Measurements from ENCODE around the gene DIS3L2. TPM values are rescaled to one million over a fixed set of nuclear protein-coding genes. Genes with fewer than 3 reads are reported as not detected.

DIS3L2 gene, protein sequence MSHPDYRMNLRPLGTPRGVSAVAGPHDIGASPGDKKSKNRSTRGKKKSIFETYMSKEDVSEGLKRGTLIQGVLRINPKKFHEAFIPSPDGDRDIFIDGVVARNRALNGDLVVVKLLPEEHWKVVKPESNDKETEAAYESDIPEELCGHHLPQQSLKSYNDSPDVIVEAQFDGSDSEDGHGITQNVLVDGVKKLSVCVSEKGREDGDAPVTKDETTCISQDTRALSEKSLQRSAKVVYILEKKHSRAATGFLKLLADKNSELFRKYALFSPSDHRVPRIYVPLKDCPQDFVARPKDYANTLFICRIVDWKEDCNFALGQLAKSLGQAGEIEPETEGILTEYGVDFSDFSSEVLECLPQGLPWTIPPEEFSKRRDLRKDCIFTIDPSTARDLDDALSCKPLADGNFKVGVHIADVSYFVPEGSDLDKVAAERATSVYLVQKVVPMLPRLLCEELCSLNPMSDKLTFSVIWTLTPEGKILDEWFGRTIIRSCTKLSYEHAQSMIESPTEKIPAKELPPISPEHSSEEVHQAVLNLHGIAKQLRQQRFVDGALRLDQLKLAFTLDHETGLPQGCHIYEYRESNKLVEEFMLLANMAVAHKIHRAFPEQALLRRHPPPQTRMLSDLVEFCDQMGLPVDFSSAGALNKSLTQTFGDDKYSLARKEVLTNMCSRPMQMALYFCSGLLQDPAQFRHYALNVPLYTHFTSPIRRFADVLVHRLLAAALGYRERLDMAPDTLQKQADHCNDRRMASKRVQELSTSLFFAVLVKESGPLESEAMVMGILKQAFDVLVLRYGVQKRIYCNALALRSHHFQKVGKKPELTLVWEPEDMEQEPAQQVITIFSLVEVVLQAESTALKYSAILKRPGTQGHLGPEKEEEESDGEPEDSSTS
- total RNA-seq (2014; rRNA removed; shearing (Covaris generic); ENCODE audit: low replicate concordance) = 15.8 and 19.0 TPM in 2 replicates

DNA sequence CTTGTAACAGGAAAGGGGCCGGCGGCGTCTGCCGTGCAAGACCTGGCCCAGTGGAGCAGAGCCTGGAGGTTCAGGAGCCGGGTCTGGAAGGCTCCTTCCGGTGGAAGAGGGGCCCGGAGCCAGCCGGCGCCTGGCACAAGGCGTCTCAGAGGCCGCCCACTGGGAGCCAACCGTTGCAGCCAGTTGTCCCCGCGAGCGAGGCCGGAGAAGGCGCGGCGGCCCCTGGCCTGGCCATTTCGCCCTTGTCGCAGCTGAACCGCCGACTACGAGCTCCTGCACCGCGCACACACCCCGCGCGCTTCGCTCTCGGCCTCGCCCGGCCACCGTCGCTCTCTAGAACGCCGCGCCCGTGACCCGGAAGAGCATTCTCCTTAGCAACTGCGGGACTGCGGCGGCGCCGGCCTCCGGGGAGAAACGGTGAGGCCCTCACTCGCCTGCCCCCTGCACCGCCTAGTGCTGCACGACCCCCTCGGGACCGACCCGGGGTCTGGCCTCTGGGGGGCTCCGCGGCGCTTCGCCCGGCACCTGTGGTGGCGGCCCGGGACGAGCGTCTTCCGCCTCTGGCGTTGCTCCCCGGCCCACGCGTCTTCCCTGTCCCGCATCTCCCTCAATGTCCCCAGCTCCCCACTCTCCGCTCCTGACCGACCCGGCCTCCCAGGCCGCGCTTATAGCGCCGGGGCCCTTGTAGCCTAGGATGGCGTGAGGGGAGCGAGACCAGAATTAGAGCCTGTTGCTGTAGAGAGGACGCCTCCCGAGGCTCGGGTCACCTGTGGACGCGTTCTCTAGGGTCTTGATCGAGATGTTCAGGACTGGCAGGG lies at the start of gene DIS3L2:
Gene DIS3L2, plus strand, starts transcription at position 365 of the 818 bp plus-strand sequence. CDS start 53,215 bp downstream, outside the sequence.
- H3K27me3 ChIP-seq (ENCODE audit: low read length) = no peaks in the 10 kb centered on the region
- H3K79me2 ChIP-seq (ENCODE audit: low read length) = peaks cover 32% of the 10 kb centered on the region
- H3K4me1 ChIP-seq (ENCODE audit: low read length) = peaks cover 36% of the 10 kb centered on the region
- H4K20me1 ChIP-seq (ENCODE audit: insufficient read depth, low read depth, low read length) = peaks cover 26% of the 10 kb centered on the region; the same call in 1 of the 2 replicates
- peak within 1 kb of the TSS; percentile 36; the same call in 1 of the 2 replicates for H3K27ac ChIP-seq (ENCODE audit: low read length)
- DNase-seq = peak; percentile 94
- peak within 1 kb of the TSS; percentile 94 for H2AFZ ChIP-seq (ENCODE audit: low read length)
- no peaks in the 10 kb centered on the region for H3K9me3 ChIP-seq (ENCODE audit: low read length)
- H3K4me2 ChIP-seq (ENCODE audit: low read depth, low read length, poor library complexity, severe bottlenecking) = peak within 1 kb of the TSS; percentile 85
- peak within 1 kb of the TSS; percentile 92 for H3K4me3 ChIP-seq (ENCODE audit: low read length)
- H3K36me3 ChIP-seq (ENCODE audit: insufficient read depth, low read length) = no peaks in the 10 kb centered on the region; the same call in 1 of the 2 replicates
- H3K9ac ChIP-seq (ENCODE audit: low read length) = peak within 1 kb of the TSS; percentile 85
- no peaks in the 10 kb centered on the region for H3K9me2 ChIP-seq (replicated peaks; ENCODE audit: insufficient read depth, low read length)

GRCh38 chr2:231914077-231914690 lies 47.3 kb upstream of the DIS3L2 start:
- H3K4me2 ChIP-seq (ENCODE audit: low read depth, low read length, poor library complexity, severe bottlenecking) = no peak overlapping the region
- no peak overlapping the region for H3K4me3 ChIP-seq (ENCODE audit: low read length)
- no peak overlapping the region for H2AFZ ChIP-seq (ENCODE audit: low read length)
- no peaks in the 10 kb centered on the region for H3K79me2 ChIP-seq (ENCODE audit: low read length)
- no peak for DNase-seq
- no peaks in the 10 kb centered on the region for H3K9me3 ChIP-seq (ENCODE audit: low read length)
- no peaks in the 10 kb centered on the region for H3K36me3 ChIP-seq (ENCODE audit: insufficient read depth, low read length)
- no peak overlapping the region for H3K27ac ChIP-seq (ENCODE audit: low read length)
- H3K9me2 ChIP-seq (replicated peaks; ENCODE audit: insufficient read depth, low read length) = no peaks in the 10 kb centered on the region
- H4K20me1 ChIP-seq (ENCODE audit: insufficient read depth, low read depth, low read length) = no peaks in the 10 kb centered on the region
- no peaks in the 10 kb centered on the region for H3K27me3 ChIP-seq (ENCODE audit: low read length)
- no peak overlapping the region for H3K9ac ChIP-seq (ENCODE audit: low read length)
- no peaks in the 10 kb centered on the region for H3K4me1 ChIP-seq (ENCODE audit: low read length)

GRCh38 chr2:231917280-231918066 lies 44.0 kb upstream of the DIS3L2 start:
- Histone ChIP-seq H3K9ac (ENCODE audit: low read length) (no peak overlapping the region), H2AFZ (ENCODE audit: low read length) (no peak overlapping the region), H3K9me2 (replicated peaks; ENCODE audit: insufficient read depth, low read length) (no peaks in the 10 kb centered on the region), H3K4me1 (ENCODE audit: low read length) (no peaks in the 10 kb centered on the region), H3K9me3 (ENCODE audit: low read length) (no peaks in the 10 kb centered on the region), H3K27ac (ENCODE audit: low read length) (no peak overlapping the region), H4K20me1 (ENCODE audit: insufficient read depth, low read depth, low read length) (no peaks in the 10 kb centered on the region), H3K36me3 (ENCODE audit: insufficient read depth, low read length) (no peaks in the 10 kb centered on the region), H3K79me2 (ENCODE audit: low read length) (no peaks in the 10 kb centered on the region), H3K4me3 (ENCODE audit: low read length) (no peak overlapping the region), H3K4me2 (ENCODE audit: low read depth, low read length, poor library complexity, severe bottlenecking) (no peak overlapping the region), H3K27me3 (ENCODE audit: low read length) (no peaks in the 10 kb centered on the region)
- DNase-seq = no peak

DNA sequence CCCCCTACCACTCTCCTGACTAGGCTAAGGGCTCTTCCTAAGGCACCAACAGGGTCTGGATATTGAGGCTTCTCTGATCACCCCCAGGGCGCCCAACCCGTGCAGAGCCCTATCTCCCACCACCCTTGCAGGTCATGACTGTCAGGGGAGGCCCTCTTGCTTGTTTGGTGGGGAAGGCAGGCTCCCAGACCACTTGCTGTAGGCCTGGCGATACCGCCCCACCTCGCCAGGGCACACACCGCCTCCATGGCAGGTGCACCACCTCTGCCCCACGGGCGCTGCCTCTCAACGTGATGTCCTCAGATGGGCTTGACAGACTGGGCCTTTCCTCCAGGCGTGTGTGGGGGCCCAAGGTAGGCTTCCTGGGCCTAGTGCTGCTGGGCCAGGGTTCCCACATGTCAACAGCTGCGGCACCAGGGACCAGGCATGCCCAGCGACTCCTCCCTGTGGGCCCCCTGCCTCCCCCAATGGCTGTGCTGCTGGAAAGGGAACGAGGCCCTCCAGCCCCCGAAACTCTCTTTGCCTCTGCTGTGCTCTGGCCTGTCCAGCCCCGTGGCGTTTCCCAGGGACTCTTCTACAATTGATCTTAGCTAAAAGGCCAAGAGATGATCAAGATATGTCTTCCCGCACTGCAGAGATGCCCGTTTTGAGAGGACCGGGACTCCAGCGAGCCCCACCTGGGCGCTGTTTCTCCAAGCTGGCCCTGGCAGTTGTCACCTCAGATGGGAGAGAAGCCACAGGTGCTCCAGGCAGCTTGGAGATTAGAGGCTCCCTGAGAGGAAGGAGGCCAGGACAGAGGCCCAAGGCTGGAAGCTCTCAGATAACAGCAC lies 42.8 kb upstream of the DIS3L2 start:
- H4K20me1 ChIP-seq (ENCODE audit: insufficient read depth, low read depth, low read length) = no peaks in the 10 kb centered on the region
- no peak overlapping the region for H3K4me3 ChIP-seq (ENCODE audit: low read length)
- H3K36me3 ChIP-seq (ENCODE audit: insufficient read depth, low read length) = no peaks in the 10 kb centered on the region
- H3K9me2 ChIP-seq (replicated peaks; ENCODE audit: insufficient read depth, low read length) = no peaks in the 10 kb centered on the region
- no peak for DNase-seq
- H2AFZ ChIP-seq (ENCODE audit: low read length) = no peak overlapping the region
- no peaks in the 10 kb centered on the region for H3K79me2 ChIP-seq (ENCODE audit: low read length)
- H3K4me2 ChIP-seq (ENCODE audit: low read depth, low read length, poor library complexity, severe bottlenecking) = no peak overlapping the region
- H3K9me3 ChIP-seq (ENCODE audit: low read length) = no peaks in the 10 kb centered on the region
- H3K4me1 ChIP-seq (ENCODE audit: low read length) = no peaks in the 10 kb centered on the region
- H3K9ac ChIP-seq (ENCODE audit: low read length) = no peak overlapping the region
- no peaks in the 10 kb centered on the region for H3K27me3 ChIP-seq (ENCODE audit: low read length)
- H3K27ac ChIP-seq (ENCODE audit: low read length) = no peak overlapping the region

DNA sequence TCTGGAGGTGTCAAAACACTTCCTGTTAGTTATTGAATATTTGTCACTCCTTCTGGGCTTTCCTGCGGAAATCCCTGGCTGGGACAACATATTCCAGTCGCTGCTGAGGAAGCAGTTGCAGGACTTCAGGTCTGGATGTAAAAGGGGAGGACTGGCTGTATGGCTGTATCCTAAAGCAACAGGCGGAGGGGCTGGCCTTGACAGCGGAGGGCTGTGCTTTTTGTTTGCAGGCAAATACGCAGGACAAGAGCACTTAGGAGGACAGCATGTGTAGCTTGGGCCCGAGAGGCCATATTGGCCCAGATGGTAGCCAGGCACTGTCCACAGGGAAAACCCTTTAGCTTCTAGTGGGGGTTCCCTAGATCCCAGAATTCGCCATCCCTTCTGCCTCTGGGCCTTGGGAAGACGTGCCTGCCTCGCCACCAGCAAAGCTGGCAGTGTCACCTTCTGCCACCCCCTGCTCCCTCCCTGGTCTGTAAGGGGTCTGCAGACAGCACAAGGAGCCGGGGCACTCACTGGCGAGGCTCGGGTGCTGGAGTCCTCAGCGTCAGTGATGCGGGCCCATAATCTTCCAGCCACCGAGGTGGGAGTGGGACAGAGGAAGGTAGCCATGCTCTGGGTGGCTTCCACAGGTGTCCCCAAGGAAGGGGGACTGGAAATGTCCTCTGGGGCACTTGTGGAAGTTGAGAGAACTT lies 42.0 kb upstream of the DIS3L2 start:
- H3K36me3 ChIP-seq (ENCODE audit: insufficient read depth, low read length) = no peaks in the 10 kb centered on the region
- H4K20me1 ChIP-seq (ENCODE audit: insufficient read depth, low read depth, low read length) = no peaks in the 10 kb centered on the region
- H3K4me3 ChIP-seq (ENCODE audit: low read length) = no peak overlapping the region
- H3K27ac ChIP-seq (ENCODE audit: low read length) = no peak overlapping the region
- no peaks in the 10 kb centered on the region for H3K9me3 ChIP-seq (ENCODE audit: low read length)
- H3K4me1 ChIP-seq (ENCODE audit: low read length) = no peaks in the 10 kb centered on the region
- H3K4me2 ChIP-seq (ENCODE audit: low read depth, low read length, poor library complexity, severe bottlenecking) = no peak overlapping the region
- no peaks in the 10 kb centered on the region for H3K27me3 ChIP-seq (ENCODE audit: low read length)
- H3K9me2 ChIP-seq (replicated peaks; ENCODE audit: insufficient read depth, low read length) = no peaks in the 10 kb centered on the region
- DNase-seq = no peak
- no peak overlapping the region for H3K9ac ChIP-seq (ENCODE audit: low read length)
- no peaks in the 10 kb centered on the region for H3K79me2 ChIP-seq (ENCODE audit: low read length)
- no peak overlapping the region for H2AFZ ChIP-seq (ENCODE audit: low read length)

GRCh38 chr2:231920366-231920765 lies 41.1 kb upstream of the DIS3L2 start:
- no peaks in the 10 kb centered on the region for H3K36me3 ChIP-seq (ENCODE audit: insufficient read depth, low read length)
- H3K79me2 ChIP-seq (ENCODE audit: low read length) = no peaks in the 10 kb centered on the region
- H3K4me2 ChIP-seq (ENCODE audit: low read depth, low read length, poor library complexity, severe bottlenecking) = no peak overlapping the region
- no peaks in the 10 kb centered on the region for H3K9me3 ChIP-seq (ENCODE audit: low read length)
- no peaks in the 10 kb centered on the region for H3K9me2 ChIP-seq (replicated peaks; ENCODE audit: insufficient read depth, low read length)
- H3K4me3 ChIP-seq (ENCODE audit: low read length) = no peak overlapping the region
- H3K27ac ChIP-seq (ENCODE audit: low read length) = no peak overlapping the region
- DNase-seq = no peak
- H3K27me3 ChIP-seq (ENCODE audit: low read length) = no peaks in the 10 kb centered on the region
- H2AFZ ChIP-seq (ENCODE audit: low read length) = no peak overlapping the region
- H3K9ac ChIP-seq (ENCODE audit: low read length) = no peak overlapping the region
- peaks cover 4% of the 10 kb centered on the region for H3K4me1 ChIP-seq (ENCODE audit: low read length)
- no peaks in the 10 kb centered on the region for H4K20me1 ChIP-seq (ENCODE audit: insufficient read depth, low read depth, low read length)

Measured in Karpas-422 (cell line).